ENCODE results near the gene AIG1.
"Not testable (repeated sequence)": the region's sequence is repeated elsewhere in the genome, so short reads cannot be mapped to it uniquely, and the experiment has no call there.

AIG1 gene

GRCh38 chr6:143332153-143332845 lies 271.6 kb downstream of the AIG1 start:
- no peak for DNase-seq (ENCODE audit: low read depth)

GRCh38 chr6:143333081-143333480 lies 272.4 kb downstream of the AIG1 start:
- no peak for DNase-seq (ENCODE audit: low read depth)

- no peak for DNase-seq (ENCODE audit: low read depth)
These were observed 273.2 kb downstream of the AIG1 start for GRCh38 chr6:143333749-143334520.

GRCh38 chr6:143335865-143336264 lies 275.2 kb downstream of the AIG1 start:
- DNase-seq (ENCODE audit: low read depth), result no peak

GRCh38 chr6:143336446-143337152 lies 275.9 kb downstream of the AIG1 start:
- no peak for DNase-seq (ENCODE audit: low read depth)

- DNase-seq (ENCODE audit: low read depth), result peak; percentile 43
These were observed 276.7 kb downstream of the AIG1 start for GRCh38 chr6:143337201-143337949.

- DNase-seq (ENCODE audit: low read depth), result no peak
These were observed 278.5 kb downstream of the AIG1 start for GRCh38 chr6:143339223-143339622.

- not testable (repeated sequence) for DNase-seq (ENCODE audit: low read depth)
These were observed 284.8 kb downstream of the AIG1 start for GRCh38 chr6:143345477-143345876.

GRCh38 chr6:143346004-143346403 lies 285.3 kb downstream of the AIG1 start:
- DNase-seq (ENCODE audit: low read depth), result no peak

- DNase-seq (ENCODE audit: low read depth), result no peak
These were observed 287.8 kb downstream of the AIG1 start for GRCh38 chr6:143348531-143348930.

GRCh38 chr6:143349530-143349929 lies 288.8 kb downstream of the AIG1 start:
- no peak for DNase-seq (ENCODE audit: low read depth)

- DNase-seq (ENCODE audit: low read depth), result no peak
These were observed 295.6 kb downstream of the AIG1 start for GRCh38 chr6:143356101-143356880.

- DNase-seq (ENCODE audit: low read depth), result no peak
These were observed 296.5 kb downstream of the AIG1 start for GRCh38 chr6:143357152-143357551.

- no peak for DNase-seq (ENCODE audit: low read depth)
These were observed 297.0 kb downstream of the AIG1 start for GRCh38 chr6:143357561-143358255.

- DNase-seq (ENCODE audit: low read depth), result no peak
These were observed 301.0 kb downstream of the AIG1 start for GRCh38 chr6:143361536-143362191.

GRCh38 chr6:143362192-143362558 lies 301.5 kb downstream of the AIG1 start:
- no peak for DNase-seq (ENCODE audit: low read depth)

GRCh38 chr6:143363299-143363698 lies 302.6 kb downstream of the AIG1 start:
- DNase-seq (ENCODE audit: low read depth), result no peak

GRCh38 chr6:143368426-143368825 lies 307.7 kb downstream of the AIG1 start:
- DNase-seq (ENCODE audit: low read depth), result no peak

- DNase-seq (ENCODE audit: low read depth), result no peak
These were observed 309.3 kb downstream of the AIG1 start for GRCh38 chr6:143369971-143370370.

- DNase-seq (ENCODE audit: low read depth), result no peak
These were observed 310.2 kb downstream of the AIG1 start for GRCh38 chr6:143370812-143371370.
